Measurements from ENCODE around the gene MAP3K20.

- TF ChIP-seq CTCF (IDR thresholded peaks at IDR 0.05), result no peak
- no peak for TF ChIP-seq POLR2A (IDR thresholded peaks at IDR 0.05)
- no peak for TF ChIP-seq EP300 (IDR thresholded peaks at IDR 0.05; ENCODE audit: low read depth)
- no peak for TF ChIP-seq POLR2AphosphoS5 (IDR thresholded peaks at IDR 0.05)
These were observed 11.0 kb downstream of the MAP3K20 start for GRCh38 chr2:173086518-173087213.

All from transverse colon (tissue), 4 donors.